Stimulated activated CD4-positive, alpha-beta T cell treated with anti-CD3 and anti-CD28 coated beads, Interleukin-1b, Interleukin-23, amount 100 ng/mL, for 4 hours (primary cell): ENCODE measurements around the gene CITED1.

Source experiments
- DNase-seq, 2 donors: peaks; one replicate each; pipeline ENCODE4 v3.0.0-alpha.2; 2020; ENCODE audit warnings: low read depth in 2 of 2

Gene CITED1

DNA sequence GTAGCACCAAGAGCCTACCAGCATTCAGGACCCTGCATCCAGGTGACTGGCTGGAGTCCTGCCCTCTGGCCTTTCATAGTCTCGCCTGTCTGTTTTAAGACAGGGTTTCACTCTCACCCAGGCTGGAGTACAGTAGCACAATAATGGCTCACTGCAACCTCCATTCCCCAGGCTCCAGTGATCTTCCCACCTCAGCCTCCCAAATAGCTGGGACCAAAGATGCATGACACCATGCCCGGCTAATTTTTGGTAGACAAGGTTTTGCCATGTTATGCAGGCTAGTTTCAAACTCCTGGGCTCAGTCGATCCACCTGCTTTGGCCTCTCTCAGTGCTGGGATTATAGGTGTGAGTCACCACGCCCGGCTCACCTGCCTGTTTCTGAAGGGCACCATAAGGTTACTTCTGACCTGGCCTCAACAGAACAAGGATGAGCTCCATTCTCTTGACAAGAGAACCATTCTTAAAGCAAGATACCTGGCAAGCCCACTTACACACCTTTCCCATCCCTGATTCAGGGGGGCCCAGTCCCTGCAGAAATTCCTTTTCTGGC, 35.3 kb downstream of the CITED1 start:
- DNase-seq, result no peak

- DNase-seq, result peak in 1 of 2 donors; percentile 20
Observed at GRCh38 chrX:72269671-72270251, 36.0 kb downstream of the CITED1 start.

DNA sequence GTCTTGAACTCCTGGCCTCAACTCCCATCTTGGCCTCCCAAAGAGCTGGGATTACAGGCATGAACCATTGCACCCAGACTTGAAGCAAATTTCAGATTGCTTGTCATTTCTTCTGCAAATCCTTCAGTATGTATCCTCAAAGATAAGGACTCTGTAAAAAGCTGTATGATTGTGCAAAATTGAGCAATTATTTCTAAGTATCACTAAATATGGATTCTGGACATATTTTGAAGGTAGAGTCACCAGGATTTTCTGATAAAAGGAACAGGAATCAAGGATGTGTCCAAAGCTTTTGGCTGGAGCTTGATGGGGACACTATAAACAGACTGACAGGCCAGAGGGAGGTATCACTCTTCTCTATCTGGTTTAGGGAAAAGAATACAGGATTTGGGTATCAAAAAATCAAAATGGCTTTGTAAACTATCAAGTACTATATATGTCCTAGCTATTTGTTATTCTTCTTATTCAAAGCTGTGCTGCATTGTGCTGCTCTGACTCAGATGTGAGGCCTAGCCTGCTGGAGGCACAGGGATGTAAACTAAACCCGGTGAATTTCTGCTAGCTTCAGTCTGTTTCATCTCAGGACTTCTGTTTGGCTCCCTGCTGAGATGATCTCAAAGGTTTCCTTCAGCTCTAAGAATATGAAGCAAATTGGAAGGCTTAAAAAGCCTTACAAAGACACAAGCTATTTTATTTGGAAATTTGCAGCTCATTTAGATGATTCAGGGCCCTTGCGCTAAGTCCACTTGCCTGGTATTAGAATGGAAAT, 36.9 kb downstream of the CITED1 start:
- DNase-seq, result no peak

DNA sequence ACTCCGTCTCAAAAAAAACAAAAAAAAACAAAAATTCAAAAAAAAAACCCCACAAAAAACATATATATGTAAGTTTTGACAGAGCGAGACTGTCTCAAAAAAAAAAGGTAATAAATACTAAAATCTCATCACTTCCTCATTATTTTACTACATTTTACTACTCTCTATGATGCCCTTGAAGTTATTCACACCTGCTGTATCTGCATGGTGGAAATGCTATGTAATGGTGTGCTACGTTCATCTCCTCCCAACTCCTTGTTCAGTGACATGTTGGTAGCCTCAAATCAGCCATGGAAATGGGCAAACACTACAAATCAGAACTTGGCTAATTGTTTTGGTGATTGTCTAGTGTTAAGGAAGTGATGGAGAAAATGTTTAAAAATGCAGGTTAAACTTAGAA, 40.5 kb downstream of the CITED1 start:
- no peak for DNase-seq

DNA sequence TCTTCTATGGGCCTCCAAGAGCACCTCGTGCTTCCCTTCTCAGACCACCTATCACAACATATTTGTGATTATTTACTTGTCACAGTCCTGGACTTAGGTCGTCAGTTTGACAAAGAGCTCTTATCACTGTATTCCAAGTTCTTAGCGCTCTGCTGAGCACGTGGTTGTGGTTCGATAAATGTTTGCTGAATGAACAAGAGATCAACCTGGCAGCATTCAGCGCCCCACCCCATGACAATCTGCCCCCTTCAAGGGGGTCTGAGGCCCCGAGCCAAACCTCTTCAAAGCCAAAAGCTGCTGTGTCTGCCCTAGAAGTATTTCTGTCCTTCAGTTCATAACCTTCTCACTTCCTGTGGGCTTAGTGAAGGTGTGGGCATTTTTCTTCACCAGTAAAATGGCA, 43.6 kb downstream of the CITED1 start:
- no peak for DNase-seq

DNA sequence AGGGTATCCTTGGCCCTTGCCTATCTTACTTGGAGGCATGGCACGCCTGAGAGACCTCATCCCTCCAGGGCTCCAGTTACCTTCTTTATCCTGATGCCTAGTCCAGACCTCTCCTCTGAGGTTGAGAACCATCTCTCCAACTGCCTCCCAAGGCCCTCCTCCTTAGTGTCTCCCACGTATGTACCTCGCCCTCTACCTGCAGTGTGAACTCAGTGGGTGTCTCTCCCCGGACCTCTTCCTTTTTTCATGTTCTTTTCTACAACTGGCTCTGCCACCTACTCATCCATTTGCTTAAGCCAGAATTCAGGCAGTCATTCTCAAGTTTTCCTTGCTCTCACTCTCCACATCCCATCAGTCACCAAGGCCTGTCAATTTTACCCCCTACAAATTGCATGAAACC, 45.3 kb downstream of the CITED1 start:
- DNase-seq, result no peak

- no peak for DNase-seq
Observed at GRCh38 chrX:72258174-72258573, 47.5 kb downstream of the CITED1 start.

GRCh38 chrX:72255864-72256263, 49.9 kb downstream of the CITED1 start:
- DNase-seq, result no peak

- DNase-seq, result no peak
Observed at GRCh38 chrX:72255445-72255844, 50.3 kb downstream of the CITED1 start.

DNA sequence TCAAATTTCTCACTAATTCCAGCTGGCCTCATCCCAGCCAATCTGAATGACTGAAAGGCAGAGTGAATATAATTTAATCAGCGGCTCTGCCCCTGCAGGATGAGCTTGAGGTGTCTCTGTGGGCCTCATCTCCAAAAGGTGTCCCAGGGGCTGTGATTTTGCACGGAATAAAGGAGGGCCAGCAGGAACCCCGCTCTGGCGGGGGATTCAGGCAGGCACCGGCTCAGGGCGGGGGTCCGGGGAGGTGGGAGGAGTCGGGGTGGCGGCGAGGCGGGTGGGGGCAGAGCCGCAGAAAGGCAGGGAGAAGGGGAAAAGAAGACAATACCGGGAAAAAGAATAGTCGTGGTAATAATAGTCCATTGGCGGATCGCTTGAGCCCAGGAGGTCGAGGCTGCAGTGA, 50.9 kb downstream of the CITED1 start:
- DNase-seq, result no peak

GRCh38 chrX:72253686-72254085, 52.0 kb downstream of the CITED1 start:
- no peak for DNase-seq
